T-cell (primary cell): ENCODE measurements around the gene FRZB. TPM values are rescaled to one million over a fixed set of nuclear protein-coding genes. Genes with fewer than 3 reads are reported as not detected.

Experiments used
- ATAC-seq, 4 experiments: fragments of 200-7000 bp in 3 of 4; fragments of 150-1000 bp in 1 of 4; cut with Tn5 transposase; replicated peaks in 1 of 4; 1 replicate in 3 of 4; 2 replicates in 1 of 4; pipeline ENCODE4 v1.10.0; 2021; ENCODE audit warnings: moderate library complexity in 3 of 4, mild to moderate bottlenecking in 2 of 4, moderate number of reproducible peaks in 1 of 4
- CTCF ChIA-PET, 2 donors: fragments of 300-600 bp; sonication (Branson Sonifier 250); formaldehyde crosslinking; loops; one replicate each; lab custom pipeline; 2022; ENCODE audit warnings: antibody characterized with exemption in 2 of 2; lab: Charles Lee
- POLR2A ChIA-PET, 2 donors: fragments of 300-600 bp; sonication (Branson Sonifier 250); formaldehyde crosslinking; loops; one replicate each; lab custom pipeline; 2022; ENCODE audit warnings: antibody characterized with exemption in 2 of 2; lab: Charles Lee
- DNase-seq, 35 experiments: peaks; one replicate each; pipeline versions ENCODE4 v3.0.0 to v3.0.0-alpha.2; 2013 to 2023
- H3K27ac ChIP-seq: one replicate; pipeline ENCODE4 v1.5.1; 2013; ENCODE audit warnings: low read length
- H3K27me3 ChIP-seq, 2 experiments: replicated peaks in 1 of 2; 1 replicate in 1 of 2; 2 replicates in 1 of 2; pipeline versions ENCODE4 v1.6.1 to v1.7.0; 2013; ENCODE audit warnings: low read length in 1 of 2, mixed read lengths in 1 of 2; ENCODE audit not compliant: control insufficient read depth in 2 of 2, insufficient read depth in 2 of 2; ENCODE audit errors: extremely low read depth in 1 of 2
- H3K36me3 ChIP-seq, 2 donors: 1 replicate in 1 of 2; 2 replicates in 1 of 2; pipeline versions ENCODE4 v1.6.1 to v1.7.0; 2013; ENCODE audit warnings: low read length in 1 of 2; ENCODE audit not compliant: control insufficient read depth in 2 of 2, insufficient read depth in 1 of 2; ENCODE audit errors: extremely low read depth in 1 of 2
- H3K4me1 ChIP-seq, 2 experiments: 1 replicate in 1 of 2; 2 replicates in 1 of 2; pipeline versions ENCODE4 v1.6.1 to v1.7.0; 2013; ENCODE audit warnings: low read length in 2 of 2, mixed read lengths in 1 of 2; ENCODE audit not compliant: insufficient read depth in 2 of 2, control insufficient read depth in 1 of 2; ENCODE audit errors: extremely low read depth in 1 of 2
- H3K4me3 ChIP-seq, 2 donors: 1 replicate in 1 of 2; 2 replicates in 1 of 2; pipeline versions ENCODE4 v1.5.1 to v1.7.0; 2013; ENCODE audit warnings: mild to moderate bottlenecking in 2 of 2, low read length in 1 of 2, moderate library complexity in 1 of 2; ENCODE audit not compliant: control insufficient read depth in 1 of 2; ENCODE audit errors: extremely low read depth in 1 of 2
- H3K9me3 ChIP-seq: 2 replicates; pipeline ENCODE4 v1.7.0; 2013
- H3K27ac Mint-ChIP-seq, 2 donors: one replicate each; pipeline ENCODE4 v1.8.0; 2020 to 2021; ENCODE audit warnings: mild to moderate bottlenecking in 2 of 2, mixed read lengths in 2 of 2
- H3K27me3 Mint-ChIP-seq, 2 donors: one replicate each; pipeline ENCODE4 v1.8.0; 2021 to 2022; ENCODE audit warnings: mixed read lengths in 2 of 2
- H3K36me3 Mint-ChIP-seq: one replicate; pipeline ENCODE4 v1.8.0; 2021; ENCODE audit warnings: mixed read lengths
- H3K4me1 Mint-ChIP-seq, 3 donors: one replicate each; pipeline ENCODE4 v1.8.0; 2020 to 2022; ENCODE audit warnings: mixed read lengths in 3 of 3, mild to moderate bottlenecking in 1 of 3
- H3K4me3 Mint-ChIP-seq, 3 donors: one replicate each; pipeline ENCODE4 v1.8.0; 2020 to 2022; ENCODE audit warnings: mild to moderate bottlenecking in 3 of 3, mixed read lengths in 3 of 3, moderate library complexity in 3 of 3
- H3K9me3 Mint-ChIP-seq, 3 donors: one replicate each; pipeline ENCODE4 v1.8.0; 2020 to 2022; ENCODE audit warnings: mixed read lengths in 3 of 3
- WGBS: methylation state at CpG from one replicate; pipeline ENCODE4 v1.1.5; 2013; ENCODE audit warnings: missing lambda C conversion rate; ENCODE audit not compliant: insufficient coverage; 5-methylcytosine and 5-hydroxymethylcytosine counted together
- total RNA-seq, 35 experiments: library from RNA in 6 of 35; stranded (reverse) in 6 of 35; fragments of 120-200 nt in 1 of 35; gene quantifications; one replicate each; pipeline versions ENCODE4 v1.2.1 to v1.2.4 and lab custom pipeline; 2013 to 2026

FRZB gene
- total RNA-seq, 5 donors from 2014 or later (not counting 1 experiment from before 2014, with no cell fraction given) = 0.06 to 0.15 (median 0.07) TPM; not detected in 2

DNA sequence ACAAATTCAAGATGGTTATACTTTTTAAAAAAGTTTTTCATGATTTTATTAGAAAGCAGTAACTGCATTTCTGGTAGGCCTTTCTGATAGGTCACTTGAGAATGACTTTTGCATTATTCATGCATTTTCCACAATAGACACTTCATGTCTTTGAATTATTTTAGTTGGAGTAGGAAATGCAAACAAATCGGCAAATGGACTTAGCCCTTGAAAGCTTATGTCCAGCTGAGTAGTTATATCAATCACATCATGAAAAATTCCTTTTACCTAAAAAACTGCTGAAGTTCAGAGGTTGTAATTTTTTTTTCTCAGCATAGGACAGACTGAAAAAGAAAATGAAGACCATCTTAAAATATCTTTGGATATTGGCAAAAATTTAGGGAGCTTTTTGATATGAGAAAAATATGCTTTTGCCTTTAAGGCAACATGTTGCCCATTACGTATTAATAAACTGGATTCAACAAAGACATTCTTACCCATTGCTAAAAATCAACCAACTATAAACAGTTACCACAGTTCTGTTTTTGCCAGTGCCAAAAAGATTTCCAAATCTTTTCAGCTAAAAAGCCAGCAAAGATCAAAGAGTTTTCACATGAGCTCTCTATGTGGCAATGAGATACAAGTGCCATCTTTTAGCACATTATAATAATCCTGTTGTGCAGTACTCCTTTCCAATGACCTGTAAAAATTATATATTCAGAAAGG, 45.5 kb upstream of the FRZB start:
- H3K27me3 ChIP-seq = no peaks in the 10 kb centered on the region
- no peak overlapping the region for H3K27ac ChIP-seq
- H3K36me3 ChIP-seq = no peaks in the 10 kb centered on the region
- Mint-ChIP-seq H3K4me1 (no peaks in the 10 kb centered on the region), H3K4me3 (no peak overlapping the region), H3K27me3 (no peaks in the 10 kb centered on the region), H3K27ac (no peak overlapping the region), H3K36me3 (peaks cover 24% of the 10 kb centered on the region), H3K9me3 (no peaks in the 10 kb centered on the region)
- H3K9me3 ChIP-seq = no peaks in the 10 kb centered on the region
- CTCF ChIA-PET = no interaction called here
- no peak for DNase-seq
- H3K4me3 ChIP-seq = no peak overlapping the region
- ATAC-seq = no peak
- whole genome bisulfite sequencing = no CpG with 5 or more reads among the region's 2 CpGs
- H3K4me1 ChIP-seq = no peaks in the 10 kb centered on the region
- POLR2A ChIA-PET = interaction anchor here in 1 of 2 donors (0.6 kb wide), 1 partner anchor 79 kb away, joined by 3 read pairs; no protein-coding TSS in a partner anchor

DNA sequence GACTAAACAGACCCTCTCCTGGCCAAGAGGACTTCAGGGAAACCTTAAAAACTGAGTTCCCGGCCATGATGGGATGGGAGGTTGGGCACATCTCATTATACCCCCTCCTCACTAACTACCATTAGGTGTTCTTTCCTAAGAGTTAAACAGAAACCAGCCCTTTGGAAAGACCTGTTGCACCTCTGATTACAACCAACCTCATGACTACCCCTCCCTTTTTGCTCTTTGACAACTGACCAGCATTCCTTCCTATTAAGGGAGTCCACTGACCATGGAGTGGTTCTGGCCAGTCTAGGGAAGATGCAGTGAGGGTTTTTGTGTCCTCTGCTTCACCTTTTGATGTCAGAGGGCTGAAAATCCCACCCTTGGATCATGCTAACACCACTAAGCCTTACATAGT, 44.5 kb upstream of the FRZB start:
- Histone ChIP-seq H3K4me3 (no peak overlapping the region), H3K36me3 (no peaks in the 10 kb centered on the region), H3K4me1 (no peaks in the 10 kb centered on the region), H3K9me3 (no peaks in the 10 kb centered on the region), H3K27ac (no peak overlapping the region), H3K27me3 (no peaks in the 10 kb centered on the region)
- H3K27ac Mint-ChIP-seq = no peak overlapping the region
- peaks cover 24% of the 10 kb centered on the region for H3K36me3 Mint-ChIP-seq
- no peak for ATAC-seq
- no CpG with 5 or more reads among the region's 1 CpG for WGBS
- DNase-seq = no peak
- no peaks in the 10 kb centered on the region for H3K4me1 Mint-ChIP-seq
- no peaks in the 10 kb centered on the region for H3K9me3 Mint-ChIP-seq
- H3K27me3 Mint-ChIP-seq = no peaks in the 10 kb centered on the region
- POLR2A ChIA-PET = no interaction called here
- no peak overlapping the region for H3K4me3 Mint-ChIP-seq
- CTCF ChIA-PET = no interaction called here

DNA sequence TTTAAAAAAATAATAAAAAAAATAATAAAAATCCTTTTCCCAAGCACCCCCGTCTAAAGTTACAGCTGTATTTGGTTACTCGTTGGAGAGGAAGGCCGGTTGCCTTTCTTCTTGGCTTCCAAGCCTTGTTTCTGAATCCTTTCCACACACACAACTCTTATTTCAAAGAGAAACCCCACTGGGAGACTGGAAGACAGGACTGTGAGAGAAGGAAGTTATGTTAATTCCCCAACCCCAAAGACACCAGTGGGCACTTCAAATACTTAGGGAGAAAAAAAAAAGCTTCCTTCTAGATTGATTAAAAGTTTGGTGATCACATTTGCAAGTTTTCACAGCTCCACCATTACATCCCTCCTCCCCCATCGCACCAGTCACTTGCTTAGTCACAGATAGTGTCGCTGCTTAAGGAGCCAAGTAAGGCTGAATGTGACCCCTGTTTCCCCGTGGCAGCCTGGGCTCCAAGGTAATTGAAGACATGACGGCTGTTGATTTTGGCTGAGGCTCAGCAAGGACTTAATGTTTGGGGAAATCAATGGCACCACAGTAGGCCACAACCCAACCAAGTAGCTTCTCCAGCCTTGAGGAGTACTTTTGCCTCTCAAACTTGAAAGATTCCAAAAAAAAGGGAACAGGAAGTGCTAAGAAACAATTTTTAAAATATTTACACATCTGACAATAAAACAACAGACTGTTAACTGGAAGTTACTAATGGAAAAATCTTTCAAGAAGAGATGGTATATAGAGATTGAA, 40.8 kb upstream of the FRZB start:
- ChIA-PET POLR2A (interaction anchor here in 1 of 2 donors (0.6 kb wide), 1 partner anchor 90 kb away, joined by 4 read pairs; no protein-coding TSS in a partner anchor), CTCF (interaction anchor here in 1 of 2 donors (0.5 kb wide), 1 partner anchor 130 kb away, joined by 3 read pairs; no protein-coding TSS in a partner anchor)
- ATAC-seq (no peak), DNase-seq (no peak)
- 83% methylated on average over 3 of the region's 7 CpGs for WGBS
- H3K4me1 ChIP-seq = no peaks in the 10 kb centered on the region
- no peak overlapping the region for H3K4me3 Mint-ChIP-seq
- H3K9me3 ChIP-seq = no peaks in the 10 kb centered on the region
- H3K4me1 Mint-ChIP-seq = no peaks in the 10 kb centered on the region
- no peaks in the 10 kb centered on the region for H3K9me3 Mint-ChIP-seq
- no peaks in the 10 kb centered on the region for H3K27me3 Mint-ChIP-seq
- peaks cover 0 to 2% of the 10 kb centered on the region in 2 experiments for H3K27me3 ChIP-seq
- peaks cover 4% of the 10 kb centered on the region for H3K36me3 Mint-ChIP-seq
- no peak overlapping the region for H3K4me3 ChIP-seq
- H3K27ac Mint-ChIP-seq = no peak overlapping the region
- no peaks in the 10 kb centered on the region for H3K36me3 ChIP-seq
- no peak overlapping the region for H3K27ac ChIP-seq

DNA sequence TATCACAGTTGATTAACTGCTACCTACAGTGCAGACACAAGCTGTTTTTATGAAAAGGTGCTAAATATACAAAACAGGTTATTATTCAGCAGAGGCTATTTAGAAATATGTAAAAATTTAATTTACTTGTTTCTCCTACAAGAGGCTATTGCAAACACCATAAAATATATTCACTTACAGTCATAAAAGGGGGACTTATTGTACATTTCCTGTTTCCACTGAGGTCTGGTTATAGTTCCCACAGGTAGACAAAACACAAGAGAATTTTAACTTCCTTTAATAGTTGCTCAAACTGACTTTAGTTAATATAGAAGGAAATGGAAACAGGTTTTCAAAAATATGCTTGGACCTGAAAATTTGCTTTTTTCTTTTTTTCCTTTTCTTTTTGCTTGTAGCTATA, 40.0 kb upstream of the FRZB start:
- no peak for DNase-seq
- Histone ChIP-seq H3K27ac (no peak overlapping the region), H3K4me1 (no peaks in the 10 kb centered on the region), H3K4me3 (no peak overlapping the region), H3K9me3 (no peaks in the 10 kb centered on the region), H3K27me3 (peaks cover 0 to 2% of the 10 kb centered on the region in 2 experiments), H3K36me3 (no peaks in the 10 kb centered on the region)
- H3K36me3 Mint-ChIP-seq = peaks cover 4% of the 10 kb centered on the region
- no peaks in the 10 kb centered on the region for H3K9me3 Mint-ChIP-seq
- H3K4me3 Mint-ChIP-seq = no peak overlapping the region
- H3K27ac Mint-ChIP-seq = no peak overlapping the region
- no peaks in the 10 kb centered on the region for H3K4me1 Mint-ChIP-seq
- ChIA-PET CTCF (no interaction called here), POLR2A (interaction anchor here in 1 of 2 donors (0.6 kb wide), 2 partner anchors 13 to 221 kb away, joined by 3 read pairs; no protein-coding TSS in a partner anchor)
- no peak for ATAC-seq
- H3K27me3 Mint-ChIP-seq = no peaks in the 10 kb centered on the region

DNA sequence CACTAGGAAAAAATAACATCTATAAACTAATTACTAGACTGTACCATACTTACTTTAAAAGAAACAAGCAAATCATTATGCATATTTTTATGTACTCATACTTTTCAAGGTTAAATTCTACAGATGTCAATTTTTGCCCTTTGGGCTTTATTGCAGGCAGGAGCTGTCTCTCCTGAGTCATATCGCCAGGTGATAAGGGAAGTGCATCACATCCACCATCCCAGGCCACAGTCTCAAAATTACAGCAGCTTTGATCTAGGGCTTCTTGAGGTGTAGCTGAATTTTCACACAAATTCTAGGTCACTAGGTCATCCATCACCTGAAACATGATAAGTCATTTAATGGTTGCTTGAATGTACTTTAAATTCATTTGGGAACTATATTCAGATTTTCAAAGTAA, 38.4 kb upstream of the FRZB start:
- WGBS = no CpG with 5 or more reads among the region's 1 CpG
- H3K27ac ChIP-seq = no peak overlapping the region
- ChIA-PET CTCF (no interaction called here), POLR2A (no interaction called here)
- H3K36me3 Mint-ChIP-seq = peaks cover 4% of the 10 kb centered on the region
- H3K27me3 ChIP-seq = peaks cover 0 to 2% of the 10 kb centered on the region in 2 experiments
- H3K9me3 Mint-ChIP-seq = no peaks in the 10 kb centered on the region
- H3K4me3 Mint-ChIP-seq = no peak overlapping the region
- no peaks in the 10 kb centered on the region for H3K4me1 ChIP-seq
- H3K4me1 Mint-ChIP-seq = no peaks in the 10 kb centered on the region
- ATAC-seq (no peak), DNase-seq (no peak)
- peaks cover 0 to 2% of the 10 kb centered on the region in 2 donors for H3K27me3 Mint-ChIP-seq
- H3K4me3 ChIP-seq = no peak overlapping the region
- no peaks in the 10 kb centered on the region for H3K9me3 ChIP-seq
- H3K27ac Mint-ChIP-seq = no peak overlapping the region
- no peaks in the 10 kb centered on the region for H3K36me3 ChIP-seq

DNA sequence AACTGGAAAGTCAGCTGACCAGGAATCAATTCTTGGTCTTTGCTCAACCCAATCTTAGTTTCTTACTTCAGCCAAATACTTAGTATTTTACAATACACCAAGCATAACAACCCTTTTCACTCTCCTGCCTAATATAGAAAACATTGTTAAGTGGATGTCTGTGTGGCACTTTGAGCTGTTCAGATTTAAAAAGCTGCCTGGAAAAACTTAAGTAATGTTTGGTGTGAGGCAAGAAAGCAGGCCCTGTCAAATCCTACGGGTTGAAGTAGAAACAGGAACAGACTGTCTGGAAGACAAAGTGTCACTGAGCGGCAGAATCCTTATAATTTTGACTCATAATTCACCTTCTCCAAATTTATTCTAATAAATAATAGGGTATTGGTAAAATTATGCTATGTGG, 37.1 kb upstream of the FRZB start:
- Histone ChIP-seq H3K27ac (no peak overlapping the region), H3K4me1 (no peaks in the 10 kb centered on the region), H3K36me3 (no peaks in the 10 kb centered on the region), H3K4me3 (no peak overlapping the region), H3K9me3 (no peaks in the 10 kb centered on the region), H3K27me3 (peaks cover 0 to 2% of the 10 kb centered on the region in 2 experiments)
- peaks cover 0 to 5% (median 0%) of the 10 kb centered on the region in 3 donors for H3K4me1 Mint-ChIP-seq
- ChIA-PET CTCF (no interaction called here), POLR2A (no interaction called here)
- peaks cover 0 to 3% of the 10 kb centered on the region in 2 donors for H3K27me3 Mint-ChIP-seq
- DNase-seq = no peak
- ATAC-seq = no peak
- H3K9me3 Mint-ChIP-seq = no peaks in the 10 kb centered on the region
- no peaks in the 10 kb centered on the region for H3K36me3 Mint-ChIP-seq
- H3K4me3 Mint-ChIP-seq = no peak overlapping the region
- no peak overlapping the region for H3K27ac Mint-ChIP-seq
- WGBS = no CpG with 5 or more reads among the region's 2 CpGs
